ENCODE results near the gene GRP. TPM values are rescaled to one million over a fixed set of nuclear protein-coding genes. Genes with fewer than 3 reads are reported as not detected.

Gene GRP
- total RNA-seq, 1 experiment from 2014 or later, result not detected

DNA sequence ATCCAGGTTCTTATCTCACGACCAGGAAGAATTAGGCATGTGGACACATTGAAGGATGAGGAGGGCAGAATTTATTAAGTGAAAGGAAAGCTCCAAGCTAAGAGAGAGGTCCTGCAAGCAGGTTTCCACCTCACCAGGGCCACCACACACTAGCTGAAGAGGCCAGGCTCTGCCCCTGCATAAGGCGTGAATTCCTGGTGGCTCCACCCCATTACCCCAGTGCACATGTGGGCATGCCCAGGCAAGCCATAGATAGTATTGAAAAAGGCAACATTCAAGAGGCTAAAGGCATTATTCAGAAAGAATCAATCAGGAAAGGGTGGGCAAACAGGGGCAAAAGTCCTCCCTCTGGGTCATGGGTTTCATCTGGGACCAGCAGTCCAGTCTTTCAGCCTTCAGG lies 30.9 kb upstream of the GRP start:
- no peaks in the 10 kb centered on the region; a peak in 1 of 5 replicates for H3K9me3 Mint-ChIP-seq
- no CpG with 5 or more reads among the region's 2 CpGs for WGBS (ENCODE audit: extremely low coverage, insufficient read length, low lambda C conversion rate)

More for the DNA sequence above, 30.9 kb upstream of the GRP start:
- TF ChIP-seq, protein P1, sequence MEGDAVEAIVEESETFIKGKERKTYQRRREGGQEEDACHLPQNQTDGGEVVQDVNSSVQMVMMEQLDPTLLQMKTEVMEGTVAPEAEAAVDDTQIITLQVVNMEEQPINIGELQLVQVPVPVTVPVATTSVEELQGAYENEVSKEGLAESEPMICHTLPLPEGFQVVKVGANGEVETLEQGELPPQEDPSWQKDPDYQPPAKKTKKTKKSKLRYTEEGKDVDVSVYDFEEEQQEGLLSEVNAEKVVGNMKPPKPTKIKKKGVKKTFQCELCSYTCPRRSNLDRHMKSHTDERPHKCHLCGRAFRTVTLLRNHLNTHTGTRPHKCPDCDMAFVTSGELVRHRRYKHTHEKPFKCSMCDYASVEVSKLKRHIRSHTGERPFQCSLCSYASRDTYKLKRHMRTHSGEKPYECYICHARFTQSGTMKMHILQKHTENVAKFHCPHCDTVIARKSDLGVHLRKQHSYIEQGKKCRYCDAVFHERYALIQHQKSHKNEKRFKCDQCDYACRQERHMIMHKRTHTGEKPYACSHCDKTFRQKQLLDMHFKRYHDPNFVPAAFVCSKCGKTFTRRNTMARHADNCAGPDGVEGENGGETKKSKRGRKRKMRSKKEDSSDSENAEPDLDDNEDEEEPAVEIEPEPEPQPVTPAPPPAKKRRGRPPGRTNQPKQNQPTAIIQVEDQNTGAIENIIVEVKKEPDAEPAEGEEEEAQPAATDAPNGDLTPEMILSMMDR (conservative IDR thresholded peaks at IDR 0.05), result no peak
- Histone ChIP-seq H4K8ac (replicated peaks; ENCODE audit: insufficient read length, low read depth, low read length) (no peak overlapping the region), H2BK12ac (ENCODE audit: insufficient read length, low read depth, low read length) (no peak overlapping the region), H2BK120ac (ENCODE audit: low read depth, low read length, poor library complexity, severe bottlenecking) (no peak overlapping the region), H2AK5ac (ENCODE audit: insufficient read length, low read length) (no peak overlapping the region), H3K4me2 (ENCODE audit: insufficient read depth, insufficient read length, low read length) (no peak overlapping the region), H3K27ac (ENCODE audit: insufficient read length, low read depth, low read length) (no peak overlapping the region), H3K23me2 (ENCODE audit: insufficient read length, low read depth, low read length, poor library complexity, severe bottlenecking) (no peaks in the 10 kb centered on the region), H3K27me3 (ENCODE audit: insufficient read depth, low read length) (no peaks in the 10 kb centered on the region), H2BK20ac (ENCODE audit: low read depth, low read length, poor library complexity, severe bottlenecking) (no peak overlapping the region), H4K91ac (ENCODE audit: insufficient read length, low read depth, low read length) (no peak overlapping the region), H2AFZ (ENCODE audit: low read length) (no peak overlapping the region), H3T11ph (ENCODE audit: low read length) (no peak overlapping the region), H3K79me1 (ENCODE audit: insufficient read depth, low read depth, low read length, poor library complexity, severe bottlenecking) (no peaks in the 10 kb centered on the region), H4K20me1 (ENCODE audit: control insufficient read depth, insufficient read depth, insufficient read length) (no peaks in the 10 kb centered on the region), H3K14ac (ENCODE audit: insufficient read depth, low read length) (no peak overlapping the region), H2BK15ac (ENCODE audit: low read depth, low read length) (no peak overlapping the region), H4K5ac (ENCODE audit: insufficient read length, low read depth, low read length) (no peak overlapping the region), H3K23ac (ENCODE audit: insufficient read length, low read depth, low read length) (no peak overlapping the region), H3K4ac (ENCODE audit: low read depth, low read length) (no peak overlapping the region), H3K79me2 (ENCODE audit: insufficient read depth, low read length) (no peaks in the 10 kb centered on the region), H2BK5ac (ENCODE audit: insufficient read length, low read length) (no peak overlapping the region), H3K18ac (ENCODE audit: insufficient read length, low read depth, low read length) (no peak overlapping the region), H3K4me1 (ENCODE audit: insufficient read depth, low read length) (no peaks in the 10 kb centered on the region), H3K9ac (ENCODE audit: extremely low read depth, insufficient read length, low read length) (no peak overlapping the region), H3K9me3 (ENCODE audit: control insufficient read depth, low read depth, low read length) (no peaks in the 10 kb centered on the region), H3K56ac (ENCODE audit: insufficient read length, low read depth, low read length) (no peak overlapping the region)
- no peaks in the 10 kb centered on the region for H3K4me1 Mint-ChIP-seq
- peaks cover 0 to 9% (median 2%) of the 10 kb centered on the region in 3 experiments; a peak in 4 of 7 replicates for H3K36me3 Mint-ChIP-seq (ENCODE audit: insufficient read depth in 1 of 3, low read depth in 3 of 3)
- peaks cover 8% of the 10 kb centered on the region for H3K27me3 Mint-ChIP-seq (ENCODE audit: low read depth)
- no peak for DNase-seq
- no peak overlapping the region for H3K4me3 Mint-ChIP-seq
- H3K27ac Mint-ChIP-seq, result no peak overlapping the region

Data from H9 (cell line).